Body of pancreas (tissue), 4 donors: Measurements from ENCODE around the gene AWAT1.

Source experiments
- POLR2A ChIP-seq, 3 donors: fragments of 450-650 bp; IDR thresholded peaks; one replicate each; pipeline ENCODE4 v1.6.1; 2016; ENCODE audit warnings: antibody characterized with exemption in 3 of 3, mild to moderate bottlenecking in 2 of 3
- TF ChIP-seq, protein P1 (sequence below), 7 experiments: fragments of 450-650 bp in 4 of 7; fragments of 200-600 bp in 3 of 7; sonication (generic) in 3 of 7; IDR thresholded peaks; one replicate each; pipeline ENCODE4 v1.5.1; 2016 to 2019; ENCODE audit warnings: antibody characterized with exemption in 7 of 7

DNA sequence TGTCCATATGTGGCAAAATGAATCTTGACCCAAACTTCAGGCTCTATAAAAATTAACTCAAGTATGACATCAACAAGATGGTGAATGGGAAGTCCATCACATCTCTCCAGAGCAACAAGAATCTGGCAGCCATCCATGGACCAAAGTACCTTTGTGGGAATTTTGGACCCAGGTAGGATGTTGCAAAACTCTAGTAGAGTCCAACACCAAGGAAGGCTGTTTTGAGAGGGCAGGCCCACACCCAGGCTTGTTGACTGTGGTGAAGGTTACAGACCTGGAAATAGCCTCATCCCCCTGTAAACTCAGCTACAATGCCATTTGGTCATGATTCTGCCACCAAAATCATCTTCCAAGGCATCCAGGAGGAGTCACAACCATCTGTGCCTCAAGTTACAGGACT lies 44.2 kb upstream of the AWAT1 start:
- TF ChIP-seq, protein P1, sequence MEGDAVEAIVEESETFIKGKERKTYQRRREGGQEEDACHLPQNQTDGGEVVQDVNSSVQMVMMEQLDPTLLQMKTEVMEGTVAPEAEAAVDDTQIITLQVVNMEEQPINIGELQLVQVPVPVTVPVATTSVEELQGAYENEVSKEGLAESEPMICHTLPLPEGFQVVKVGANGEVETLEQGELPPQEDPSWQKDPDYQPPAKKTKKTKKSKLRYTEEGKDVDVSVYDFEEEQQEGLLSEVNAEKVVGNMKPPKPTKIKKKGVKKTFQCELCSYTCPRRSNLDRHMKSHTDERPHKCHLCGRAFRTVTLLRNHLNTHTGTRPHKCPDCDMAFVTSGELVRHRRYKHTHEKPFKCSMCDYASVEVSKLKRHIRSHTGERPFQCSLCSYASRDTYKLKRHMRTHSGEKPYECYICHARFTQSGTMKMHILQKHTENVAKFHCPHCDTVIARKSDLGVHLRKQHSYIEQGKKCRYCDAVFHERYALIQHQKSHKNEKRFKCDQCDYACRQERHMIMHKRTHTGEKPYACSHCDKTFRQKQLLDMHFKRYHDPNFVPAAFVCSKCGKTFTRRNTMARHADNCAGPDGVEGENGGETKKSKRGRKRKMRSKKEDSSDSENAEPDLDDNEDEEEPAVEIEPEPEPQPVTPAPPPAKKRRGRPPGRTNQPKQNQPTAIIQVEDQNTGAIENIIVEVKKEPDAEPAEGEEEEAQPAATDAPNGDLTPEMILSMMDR (IDR thresholded peaks at IDR 0.05) = no peak
- no peak for TF ChIP-seq POLR2A (IDR thresholded peaks at IDR 0.05)
